Fibroblast of pulmonary artery (primary cell): ENCODE measurements around the gene MBD3.
A peak's percentile ranks its signal among the peaks of the same experiment; 100 is the strongest.

Source experiments
- DNase-seq: peaks from one replicate; pipeline ENCODE4 v3.0.0-alpha.2; 2010; ENCODE audit warnings: low read depth
- H3K4me3 ChIP-seq: replicated peaks from 2 replicates; pipeline ENCODE4 v1.5.1; 2011; ENCODE audit warnings: low read depth, mild to moderate bottlenecking, control low read depth, low read length, moderate library complexity
- CTCF ChIP-seq: IDR thresholded peaks from 2 replicates; pipeline ENCODE4 v1.5.1; 2011; ENCODE audit warnings: mild to moderate bottlenecking, control low read depth, low read length, inconsistent platforms; ENCODE audit errors: missing control alignments

The MBD3 gene

GRCh38 chr19:1590641-1591397 is 1.8 kb downstream of the MBD3 start:
- peak overlapping the region; percentile 90 for H3K4me3 ChIP-seq
- TF ChIP-seq CTCF: peak; percentile 44
- peak; percentile 26 for DNase-seq

- TF ChIP-seq CTCF: no peak
- no peak overlapping the region for H3K4me3 ChIP-seq
- no peak for DNase-seq
These were observed 4.8 kb downstream of the MBD3 start for GRCh38 chr19:1587872-1588271.

GRCh38 chr19:1585243-1585580 is 7.5 kb downstream of the MBD3 start:
- DNase-seq: no peak
- no peak overlapping the region for H3K4me3 ChIP-seq
- TF ChIP-seq CTCF: no peak

GRCh38 chr19:1584500-1585242 is 8.0 kb downstream of the MBD3 start:
- no peak for DNase-seq
- no peak for TF ChIP-seq CTCF
- H3K4me3 ChIP-seq: no peak overlapping the region

- no peak for TF ChIP-seq CTCF
- DNase-seq: no peak
- H3K4me3 ChIP-seq: no peak overlapping the region
These were observed 10.5 kb downstream of the MBD3 start for GRCh38 chr19:1582201-1582600.

- no peak for TF ChIP-seq CTCF
These were observed 11.7 kb downstream of the MBD3 start for GRCh38 chr19:1580957-1581356.

More at GRCh38 chr19:1580957-1581356, 11.7 kb downstream of the MBD3 start:
- H3K4me3 ChIP-seq: no peak overlapping the region
- no peak for DNase-seq
